Vagina (tissue), 2 donors: Measurements from ENCODE around the gene GDPD2. TPM values are rescaled to one million over a fixed set of nuclear protein-coding genes. Genes with fewer than 3 reads are reported as not detected.

ENCODE experiments used
- DNase-seq, 2 donors: peaks; one replicate each; pipeline ENCODE4 v3.0.0-alpha.2; 2017; ENCODE audit errors: extremely low spot score in 2 of 2
- H3K27ac ChIP-seq: fragments of 200-600 bp; sonication (generic); one replicate; pipeline ENCODE4 v1.5.1; 2019
- H3K27me3 ChIP-seq: fragments of 200-600 bp; sonication (generic); one replicate; pipeline ENCODE4 v1.5.1; 2019
- H3K36me3 ChIP-seq, 2 donors: fragments of 200-600 bp; sonication (generic); one replicate each; pipeline ENCODE4 v1.5.1; 2017 to 2019
- H3K4me1 ChIP-seq: fragments of 200-600 bp; sonication (generic); one replicate; pipeline ENCODE4 v1.5.1; 2019
- H3K4me3 ChIP-seq, 2 donors: fragments of 200-600 bp; sonication (generic); 1 replicate in 1 of 2; 2 replicates in 1 of 2; pipeline ENCODE4 v1.5.1; 2016 to 2019
- H3K9me3 ChIP-seq: fragments of 200-600 bp; sonication (generic); one replicate; pipeline ENCODE4 v1.5.1; 2019
- POLR2A ChIP-seq, 2 donors: fragments of 450-650 bp; IDR thresholded peaks; one replicate each; pipeline ENCODE4 v1.6.1; 2017; ENCODE audit warnings: antibody characterized with exemption in 2 of 2, mild to moderate bottlenecking in 2 of 2, moderate library complexity in 2 of 2
- POLR2AphosphoS5 ChIP-seq, 2 donors: sonication (generic); formaldehyde crosslinking; IDR thresholded peaks; one replicate each; pipeline ENCODE4 v1.9.0; 2017; ENCODE audit warnings: antibody characterized with exemption in 2 of 2, mild to moderate bottlenecking in 2 of 2, low read depth in 1 of 2; ENCODE audit not compliant: insufficient read depth in 1 of 2
- intact Hi-C: fragments of 100-400 bp; cut with DNase I; formaldehyde crosslinking; loops from one replicate; pipeline ENCODE4 v1.15.1; 2023
- total RNA-seq: library from RNA; depleted of rRNA; stranded (reverse); fragments of >200 nt; gene quantifications from one replicate; pipeline ENCODE4 v1.2.3, GENCODE V29; 2016
- TF ChIP-seq, protein P1 (sequence below), 3 experiments: fragments of 450-650 bp in 2 of 3; fragments of 200-600 bp in 1 of 3; sonication (generic) in 1 of 3; IDR thresholded peaks; one replicate each; pipeline ENCODE4 v1.5.1; 2017 to 2019; ENCODE audit warnings: antibody characterized with exemption in 3 of 3, mild to moderate bottlenecking in 2 of 3, moderate library complexity in 2 of 3

Gene GDPD2
- total RNA-seq, 1 donor from 2014 or later, result not detected

DNA sequence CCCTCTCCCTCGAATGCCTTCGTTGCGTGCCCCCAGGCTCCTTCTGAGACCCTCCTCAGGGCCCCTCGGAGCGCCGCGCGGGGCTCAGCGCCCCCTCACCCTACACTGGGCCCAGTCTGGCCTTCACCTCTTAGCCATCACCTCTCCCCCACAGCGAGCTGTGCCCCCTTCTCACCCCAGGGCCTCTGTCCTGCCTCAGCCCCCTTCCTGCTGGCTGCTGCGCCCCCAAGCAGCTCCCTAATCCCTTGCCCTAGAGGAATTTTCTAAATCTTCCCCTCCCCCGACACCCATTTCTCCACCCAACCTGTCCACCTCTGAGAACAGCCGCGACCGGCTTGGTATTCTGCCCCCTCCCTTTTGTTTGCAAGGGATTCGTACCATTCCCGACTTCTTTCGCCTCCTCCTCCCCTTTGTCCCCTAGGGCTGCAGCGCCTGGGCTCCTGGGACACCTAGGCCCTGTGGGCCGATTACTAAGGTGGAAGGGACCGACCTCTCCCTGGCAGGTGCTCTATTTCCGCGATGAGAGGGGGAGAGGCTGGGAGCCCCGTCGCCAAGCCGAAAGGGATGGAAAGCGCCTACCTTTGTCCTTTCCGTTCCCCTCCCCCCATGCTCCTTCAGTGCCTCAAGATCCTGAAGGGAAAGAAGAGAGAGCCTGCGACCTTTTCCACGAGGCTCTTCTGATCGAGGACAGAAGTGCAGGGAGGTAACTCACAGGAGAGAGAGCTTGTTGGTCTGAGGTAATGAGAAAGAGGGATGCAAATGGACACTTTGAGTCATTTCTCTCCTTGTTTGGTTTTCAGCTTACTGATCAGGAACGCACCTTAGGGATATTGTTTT, 32.5 kb downstream of the GDPD2 start:
- Histone ChIP-seq H3K4me3 (peak overlapping the region; percentile 53), H3K4me1 (peaks cover 14% of the 10 kb centered on the region), H3K27ac (peak overlapping the region; percentile 77), H3K36me3 (no peaks in the 10 kb centered on the region), H3K9me3 (no peaks in the 10 kb centered on the region), H3K27me3 (no peaks in the 10 kb centered on the region)
- intact Hi-C loops, result no loop called here
- no peak for DNase-seq
- TF ChIP-seq POLR2A (IDR thresholded peaks at IDR 0.05) (no peak), POLR2AphosphoS5 (IDR thresholded peaks at IDR 0.05; ENCODE audit: insufficient read depth in 1 of 2, low read depth in 1 of 2) (no peak)

DNA sequence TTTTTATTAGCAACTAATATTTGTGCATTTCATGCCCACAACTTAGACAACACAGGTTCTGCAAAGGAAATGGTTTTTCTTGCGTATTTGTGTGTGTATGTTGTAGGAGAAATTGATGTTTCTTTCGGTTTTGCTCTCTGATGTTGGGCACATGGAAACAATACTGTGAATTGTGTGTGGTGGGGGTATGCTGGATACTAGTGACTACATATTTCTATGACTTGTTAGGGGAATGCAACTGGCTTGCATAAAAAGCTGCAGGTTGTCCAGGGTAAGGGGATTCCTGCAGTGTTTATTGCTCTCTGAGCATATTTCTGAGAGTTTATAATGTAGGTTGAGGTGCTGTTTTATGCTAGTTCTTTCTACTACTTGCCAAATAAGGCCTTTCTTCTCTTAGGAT, 33.1 kb downstream of the GDPD2 start:
- H3K27ac ChIP-seq, result peak overlapping the region; percentile 77

DNA sequence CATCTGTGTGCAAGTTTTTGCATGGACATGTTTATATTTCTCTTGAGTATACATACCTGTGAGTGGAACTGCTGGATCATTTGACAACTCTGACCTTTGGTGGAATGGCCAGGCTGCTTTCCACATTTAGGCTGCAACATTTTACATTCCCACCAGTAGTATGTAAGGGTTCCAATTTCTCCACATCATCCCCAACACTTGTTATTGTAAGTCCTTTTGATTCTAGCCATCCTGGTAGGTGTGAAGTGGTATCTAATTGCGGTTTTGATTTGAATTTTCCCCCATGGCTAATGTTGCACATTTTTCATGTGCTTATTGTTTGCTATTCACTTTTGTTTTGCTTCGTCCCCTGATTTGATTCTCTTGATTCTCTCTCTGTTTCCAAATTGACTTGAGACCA, 37.9 kb downstream of the GDPD2 start:
- no peak for DNase-seq
- H3K9me3 ChIP-seq, result no peaks in the 10 kb centered on the region
- intact Hi-C loops, result loop anchor here (5.0 kb wide), 1 partner anchor 864 kb away; no protein-coding TSS in a partner anchor
- no peak overlapping the region for H3K27ac ChIP-seq
- no peaks in the 10 kb centered on the region for H3K4me1 ChIP-seq
- H3K36me3 ChIP-seq, result no peaks in the 10 kb centered on the region
- no peak overlapping the region for H3K4me3 ChIP-seq
- no peaks in the 10 kb centered on the region for H3K27me3 ChIP-seq
- TF ChIP-seq, protein P1, sequence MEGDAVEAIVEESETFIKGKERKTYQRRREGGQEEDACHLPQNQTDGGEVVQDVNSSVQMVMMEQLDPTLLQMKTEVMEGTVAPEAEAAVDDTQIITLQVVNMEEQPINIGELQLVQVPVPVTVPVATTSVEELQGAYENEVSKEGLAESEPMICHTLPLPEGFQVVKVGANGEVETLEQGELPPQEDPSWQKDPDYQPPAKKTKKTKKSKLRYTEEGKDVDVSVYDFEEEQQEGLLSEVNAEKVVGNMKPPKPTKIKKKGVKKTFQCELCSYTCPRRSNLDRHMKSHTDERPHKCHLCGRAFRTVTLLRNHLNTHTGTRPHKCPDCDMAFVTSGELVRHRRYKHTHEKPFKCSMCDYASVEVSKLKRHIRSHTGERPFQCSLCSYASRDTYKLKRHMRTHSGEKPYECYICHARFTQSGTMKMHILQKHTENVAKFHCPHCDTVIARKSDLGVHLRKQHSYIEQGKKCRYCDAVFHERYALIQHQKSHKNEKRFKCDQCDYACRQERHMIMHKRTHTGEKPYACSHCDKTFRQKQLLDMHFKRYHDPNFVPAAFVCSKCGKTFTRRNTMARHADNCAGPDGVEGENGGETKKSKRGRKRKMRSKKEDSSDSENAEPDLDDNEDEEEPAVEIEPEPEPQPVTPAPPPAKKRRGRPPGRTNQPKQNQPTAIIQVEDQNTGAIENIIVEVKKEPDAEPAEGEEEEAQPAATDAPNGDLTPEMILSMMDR (IDR thresholded peaks at IDR 0.05), result no peak
- TF ChIP-seq POLR2AphosphoS5 (IDR thresholded peaks at IDR 0.05; ENCODE audit: insufficient read depth in 1 of 2, low read depth in 1 of 2) (no peak), POLR2A (IDR thresholded peaks at IDR 0.05) (no peak)

More for the DNA sequence above, 33.1 kb downstream of the GDPD2 start:
- Histone ChIP-seq H3K27me3 (no peaks in the 10 kb centered on the region), H3K4me1 (peaks cover 14% of the 10 kb centered on the region), H3K4me3 (peak overlapping the region; percentile 53), H3K36me3 (no peaks in the 10 kb centered on the region), H3K9me3 (no peaks in the 10 kb centered on the region)
- DNase-seq, result no peak
- intact Hi-C loops, result no loop called here
- TF ChIP-seq, protein P1 (IDR thresholded peaks at IDR 0.05), result no peak
- TF ChIP-seq POLR2AphosphoS5 (IDR thresholded peaks at IDR 0.05; ENCODE audit: insufficient read depth in 1 of 2, low read depth in 1 of 2), result no peak
- TF ChIP-seq POLR2A (IDR thresholded peaks at IDR 0.05), result no peak

DNA sequence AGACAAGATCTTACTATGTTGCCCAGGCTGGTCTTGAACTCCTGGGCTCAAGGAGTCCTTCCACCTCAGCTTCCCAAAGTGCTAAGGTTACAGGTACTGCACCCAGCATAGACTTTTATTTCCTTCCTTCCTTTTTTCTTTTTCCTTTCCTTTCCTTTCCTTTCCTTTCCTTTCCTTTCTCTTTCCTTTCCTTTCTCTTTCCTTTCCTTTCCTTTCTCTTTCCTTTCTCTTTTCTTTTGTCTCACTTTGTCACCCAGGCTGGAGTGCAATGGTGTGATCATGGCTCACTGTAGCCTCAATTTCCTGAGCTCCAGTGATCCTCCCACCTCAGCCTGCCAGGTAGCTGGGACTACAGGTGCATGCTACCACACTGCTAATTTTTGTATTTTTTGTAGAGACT, 40.9 kb downstream of the GDPD2 start:
- H3K36me3 ChIP-seq, result no peaks in the 10 kb centered on the region
- no peaks in the 10 kb centered on the region for H3K9me3 ChIP-seq
- no peaks in the 10 kb centered on the region for H3K4me1 ChIP-seq
- H3K4me3 ChIP-seq, result no peak overlapping the region
- H3K27me3 ChIP-seq, result no peaks in the 10 kb centered on the region
- intact Hi-C loops, result loop anchor here (5.0 kb wide), 1 partner anchor 867 kb away; no protein-coding TSS in a partner anchor
- TF ChIP-seq POLR2AphosphoS5 (IDR thresholded peaks at IDR 0.05; ENCODE audit: insufficient read depth in 1 of 2, low read depth in 1 of 2) (no peak), POLR2A (IDR thresholded peaks at IDR 0.05) (no peak)
- TF ChIP-seq, protein P1 (IDR thresholded peaks at IDR 0.05), result no peak
- no peak overlapping the region for H3K27ac ChIP-seq
- no peak for DNase-seq

DNA sequence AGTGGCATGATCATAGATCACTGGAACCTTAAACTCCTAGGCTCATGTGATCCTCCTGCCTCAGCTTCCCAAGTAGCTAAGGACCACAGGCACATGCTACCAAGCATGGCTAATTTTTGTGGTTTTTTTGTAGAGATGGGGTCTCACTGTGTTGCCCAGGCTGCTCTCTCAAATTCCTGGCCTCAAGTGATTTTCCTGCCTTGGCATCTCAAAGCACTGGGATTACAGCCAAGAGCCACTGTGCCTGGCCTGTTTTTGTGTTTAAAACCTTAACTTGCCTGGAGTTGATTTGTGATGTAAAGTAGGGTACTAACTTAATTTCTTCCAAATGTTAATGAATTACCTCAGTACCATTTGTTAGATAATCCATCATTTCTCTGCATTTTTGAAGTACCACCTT, 43.9 kb downstream of the GDPD2 start:
- intact Hi-C loops, result loop anchor here (5.0 kb wide), 1 partner anchor 1940 kb away; no protein-coding TSS in a partner anchor

More for the DNA sequence above, 43.9 kb downstream of the GDPD2 start:
- DNase-seq, result no peak
- no peaks in the 10 kb centered on the region for H3K36me3 ChIP-seq
- no peaks in the 10 kb centered on the region for H3K9me3 ChIP-seq
- no peaks in the 10 kb centered on the region for H3K27me3 ChIP-seq
- TF ChIP-seq POLR2AphosphoS5 (IDR thresholded peaks at IDR 0.05; ENCODE audit: insufficient read depth in 1 of 2, low read depth in 1 of 2), result no peak
- TF ChIP-seq, protein P1 (IDR thresholded peaks at IDR 0.05), result no peak
- TF ChIP-seq POLR2A (IDR thresholded peaks at IDR 0.05), result no peak
- H3K4me1 ChIP-seq, result no peaks in the 10 kb centered on the region
- H3K27ac ChIP-seq, result no peak overlapping the region
- H3K4me3 ChIP-seq, result no peak overlapping the region
